HG03521 (cell line): ENCODE measurements around the gene STAG2.
"Not testable (repeated sequence)": the region's sequence is repeated elsewhere in the genome, so short reads cannot be mapped to it uniquely, and the experiment has no call there.

Source experiments
- ATAC-seq: cut with Tn5 transposase; IDR thresholded peaks from one replicate; pipeline ENCODE4 v1.9.1; 2021; ENCODE audit warnings: mild to moderate bottlenecking, moderate library complexity; ENCODE audit not compliant: unreplicated experiment

The STAG2 gene

DNA sequence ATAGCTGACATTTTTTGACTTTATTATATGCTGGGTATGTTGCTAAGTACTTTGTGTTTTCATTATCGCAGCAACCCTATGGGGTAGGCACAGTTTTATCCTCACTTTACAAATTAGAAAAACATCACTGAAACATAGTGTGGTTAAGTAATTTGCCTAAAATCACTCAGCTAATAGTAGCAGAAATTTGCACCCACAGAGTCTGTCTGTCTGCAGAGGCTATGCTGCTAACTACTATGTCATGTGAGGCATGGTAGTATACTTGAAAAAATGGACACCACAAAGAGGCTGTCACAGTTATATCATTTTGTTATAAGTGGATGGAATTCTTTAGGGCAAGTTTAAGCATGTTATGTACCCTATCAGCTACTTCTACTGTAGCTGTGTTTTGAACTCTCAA is 69.0 kb downstream of the STAG2 start:
- peak; percentile 54 for ATAC-seq

- ATAC-seq, result no peak
Measured at GRCh38 chrX:124033821-124034220, 72.3 kb downstream of the STAG2 start.

GRCh38 chrX:124035657-124036056 is 74.2 kb downstream of the STAG2 start:
- no peak for ATAC-seq

GRCh38 chrX:124042042-124042441 is 80.5 kb downstream of the STAG2 start:
- ATAC-seq, result no peak

- ATAC-seq, result no peak
Measured at GRCh38 chrX:124045109-124045508, 83.6 kb downstream of the STAG2 start.

DNA sequence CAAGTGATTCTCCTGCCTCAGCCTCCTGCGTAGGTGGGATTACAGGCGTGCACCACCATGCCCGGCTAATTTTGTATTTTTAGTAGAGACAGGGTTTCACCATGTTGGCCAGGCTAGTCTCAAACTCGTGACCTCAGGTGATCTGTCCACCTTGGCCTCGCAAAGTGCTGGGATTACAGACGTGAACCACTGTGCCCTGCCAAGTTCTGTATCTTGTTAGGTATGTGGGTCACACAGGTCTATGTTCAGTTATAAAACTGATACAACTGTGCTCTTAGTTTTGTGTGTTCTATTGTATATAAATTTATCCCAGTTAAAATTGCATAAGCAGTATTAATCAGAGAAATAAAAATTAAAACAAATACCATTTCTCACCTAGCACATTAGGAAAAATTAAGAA is 122.9 kb downstream of the STAG2 start:
- not testable (repeated sequence) for ATAC-seq

DNA sequence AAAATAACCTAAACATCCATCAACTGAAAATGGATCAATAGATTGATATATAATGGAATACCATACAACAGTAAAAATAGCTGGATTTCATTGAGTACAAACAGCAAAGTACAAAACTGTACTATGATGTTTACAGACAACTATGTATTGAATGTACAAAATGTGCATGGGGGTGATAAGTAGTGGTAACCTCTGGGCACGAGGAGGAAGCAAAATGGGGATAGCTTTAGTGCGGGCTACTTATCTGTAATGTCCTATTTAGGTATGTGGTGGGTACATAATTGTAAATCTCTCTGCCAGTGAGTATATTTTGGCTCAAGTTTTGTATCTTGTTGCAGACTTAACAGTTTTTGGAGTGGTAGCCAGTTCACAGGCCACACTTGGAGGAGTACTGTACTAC is 123.6 kb downstream of the STAG2 start:
- ATAC-seq, result no peak

DNA sequence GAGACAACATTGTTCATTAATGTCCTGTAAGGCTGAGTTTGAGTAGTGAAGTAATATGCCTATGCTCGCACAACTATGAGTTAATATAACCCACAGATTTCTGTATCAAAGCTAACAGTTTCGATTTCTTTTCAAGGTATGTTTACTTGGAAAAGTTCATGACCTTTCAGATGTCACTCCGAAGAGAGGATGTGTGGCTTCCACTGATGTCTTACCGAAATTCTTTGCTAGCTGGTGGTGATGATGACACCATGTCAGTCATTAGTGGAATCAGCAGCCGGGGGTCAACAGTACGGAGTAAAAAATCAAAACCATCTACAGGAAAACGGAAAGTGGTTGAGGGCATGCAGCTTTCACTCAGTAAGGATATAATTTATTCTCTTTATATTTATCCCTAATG is 124.9 kb downstream of the STAG2 start:
- no peak for ATAC-seq

GRCh38 chrX:124087000-124087746 is 125.7 kb downstream of the STAG2 start:
- ATAC-seq, result no peak

GRCh38 chrX:124093222-124093621 is 131.7 kb downstream of the STAG2 start:
- no peak for ATAC-seq

GRCh38 chrX:124097116-124097515 is 135.6 kb downstream of the STAG2 start:
- ATAC-seq, result no peak

DNA sequence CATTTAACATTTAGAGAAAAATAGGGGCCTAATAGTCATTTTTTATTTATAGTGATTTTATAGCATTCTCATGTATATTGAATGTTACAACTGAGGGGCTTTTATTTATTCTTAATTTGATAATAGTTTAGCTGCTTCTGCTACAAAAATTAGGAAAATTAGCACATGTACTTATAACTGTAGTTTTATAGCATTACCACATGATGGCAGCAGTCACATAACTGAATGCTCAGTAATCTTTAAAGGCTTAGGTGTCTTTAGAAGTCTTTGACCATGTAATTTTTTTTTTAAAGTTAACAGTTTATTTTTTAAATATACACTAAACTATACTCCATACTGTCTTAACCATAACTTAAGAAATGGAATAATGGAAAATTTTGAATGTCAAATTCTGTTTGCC is 136.6 kb downstream of the STAG2 start:
- no peak for ATAC-seq

DNA sequence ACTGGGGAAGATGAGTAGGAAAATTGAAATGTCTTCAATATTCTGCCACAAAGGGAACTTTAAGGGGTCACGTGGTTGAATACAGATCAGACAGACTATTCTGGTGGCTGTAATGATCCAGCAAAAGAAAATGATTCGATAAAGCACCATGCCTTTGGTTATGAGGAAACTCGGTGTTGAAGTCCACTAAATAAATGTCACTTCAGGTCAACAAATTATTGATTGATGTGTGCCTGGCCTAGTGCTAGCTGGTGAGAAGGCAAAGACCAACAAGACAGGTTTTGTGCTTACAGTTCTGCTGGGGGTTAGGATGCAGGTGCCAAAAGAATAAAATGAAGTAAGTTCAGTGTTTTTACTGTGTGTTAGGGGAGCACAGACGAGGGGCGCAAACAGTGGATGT is 142.5 kb downstream of the STAG2 start:
- ATAC-seq, result no peak

DNA sequence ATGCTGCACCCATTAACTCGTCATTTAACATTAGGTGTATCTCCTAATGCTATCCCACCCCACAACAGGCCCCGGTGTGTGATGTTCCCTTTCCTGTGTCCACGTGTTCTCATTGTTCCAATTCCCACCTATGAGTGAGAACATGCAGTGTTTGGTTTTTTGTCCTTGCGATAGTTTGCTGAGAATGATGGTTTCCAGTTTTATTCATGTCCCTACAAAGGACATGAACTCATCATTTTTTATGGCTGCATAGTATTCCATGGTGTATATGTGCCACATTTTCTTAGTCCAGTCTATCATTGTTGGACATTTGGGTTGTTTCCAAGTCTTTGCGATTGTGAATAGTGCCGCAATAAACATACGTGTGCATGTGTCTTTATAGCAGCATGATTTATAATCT is 143.0 kb downstream of the STAG2 start:
- not testable (repeated sequence) for ATAC-seq

DNA sequence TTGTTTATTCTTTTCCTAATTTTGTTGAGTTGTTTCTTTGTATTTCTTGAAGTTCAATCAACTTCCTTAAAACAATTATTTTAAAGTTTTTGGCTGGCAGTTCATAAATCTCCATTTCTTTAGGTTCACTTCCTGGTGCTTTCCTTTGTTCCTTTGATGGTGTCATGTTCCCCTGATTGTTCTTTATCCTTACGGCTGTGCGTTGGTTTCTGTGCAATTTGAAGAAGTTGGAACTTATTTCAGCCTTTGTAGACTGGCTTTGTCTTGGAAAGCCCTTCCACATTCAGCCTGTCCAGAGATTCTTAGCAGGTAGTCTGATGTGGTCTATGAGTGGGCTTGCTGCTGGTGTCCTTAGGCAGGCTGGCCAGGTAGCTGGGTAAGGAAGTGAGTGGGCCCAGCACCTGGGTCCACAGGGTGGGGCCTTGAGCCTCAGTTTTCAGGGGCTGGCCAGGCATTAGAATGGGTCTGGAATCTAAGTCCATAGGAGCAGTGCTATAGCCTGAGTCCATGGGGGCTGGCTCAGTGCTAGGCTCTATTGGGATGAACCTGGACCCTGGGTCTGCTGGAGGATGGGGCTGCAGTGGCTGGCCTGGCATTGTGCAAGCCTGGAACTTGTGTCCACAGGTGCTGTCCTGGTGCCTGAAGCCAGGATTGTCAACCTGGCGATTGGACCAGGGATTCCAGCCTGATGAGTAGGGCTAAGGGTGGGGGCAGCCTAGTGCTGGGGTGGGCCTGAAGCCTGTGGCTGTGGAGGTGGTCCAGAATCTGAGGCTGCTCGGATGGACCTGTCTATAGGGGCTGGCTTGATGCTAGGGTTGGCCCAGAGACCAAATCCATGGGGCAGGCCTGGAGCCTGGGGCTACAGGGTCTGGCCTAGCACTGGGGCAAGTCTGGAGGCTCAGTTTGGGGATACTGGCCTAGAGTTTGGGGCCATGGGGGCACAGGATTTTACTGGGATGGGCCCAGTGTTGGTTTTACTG is 152.4 kb downstream of the STAG2 start:
- ATAC-seq, result no peak

DNA sequence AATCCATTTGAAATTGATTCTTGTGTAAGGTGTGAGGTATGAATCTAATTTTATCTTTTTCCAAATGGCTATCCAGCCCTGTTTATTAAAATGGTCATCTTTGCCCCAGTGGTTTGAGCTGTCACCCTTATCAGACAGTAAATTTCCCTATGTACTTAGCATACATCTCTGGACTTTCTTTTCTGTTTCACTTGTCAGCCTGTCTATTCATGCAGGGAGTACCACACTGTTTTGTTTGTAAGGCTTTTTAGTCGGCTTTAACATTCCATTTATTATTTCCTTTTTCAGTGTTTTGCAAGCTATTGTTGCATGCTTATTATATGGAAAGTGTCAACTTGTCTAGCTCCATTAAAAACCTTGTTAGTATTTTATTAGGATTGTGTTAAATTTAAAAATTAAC is 155.8 kb downstream of the STAG2 start:
- no peak for ATAC-seq

DNA sequence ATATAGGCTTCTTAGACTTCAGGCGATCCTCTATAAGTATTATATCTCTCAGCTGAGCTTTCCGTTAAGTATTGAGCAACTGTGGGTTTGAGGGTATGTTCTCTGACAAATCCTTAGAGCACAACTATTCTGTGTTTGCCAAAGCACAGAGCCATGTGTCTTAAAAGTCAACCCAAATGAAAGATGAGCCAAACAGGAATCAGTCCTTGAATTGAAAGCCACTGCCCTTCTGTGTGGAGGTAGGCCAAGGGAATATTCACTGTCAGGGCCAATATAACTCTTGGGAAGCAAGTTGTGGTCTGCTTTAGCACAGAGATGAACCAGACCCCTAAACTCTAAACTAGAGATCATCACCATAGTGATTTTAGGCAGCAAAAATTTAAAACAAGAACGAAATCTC is 164.0 kb downstream of the STAG2 start:
- no peak for ATAC-seq

DNA sequence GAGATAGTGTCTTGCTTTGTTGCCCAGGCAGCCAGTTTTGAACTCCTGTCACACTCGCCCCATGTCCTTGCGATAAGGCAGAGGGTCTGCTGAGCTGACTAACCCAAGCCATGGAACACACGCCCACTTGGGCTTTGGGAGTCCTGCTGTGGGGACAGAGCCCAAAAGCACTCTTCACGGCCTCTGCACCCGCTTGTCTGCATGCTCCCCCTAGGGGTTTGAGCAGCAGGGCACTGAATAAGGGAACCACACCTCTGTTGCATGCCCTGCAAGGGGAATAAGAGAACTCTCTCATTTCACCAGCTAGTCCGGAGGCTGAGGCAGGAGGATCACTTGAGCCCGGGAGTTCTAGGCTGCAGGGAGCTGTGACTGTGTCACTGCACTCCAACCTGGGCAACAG is 166.0 kb downstream of the STAG2 start:
- no peak for ATAC-seq

DNA sequence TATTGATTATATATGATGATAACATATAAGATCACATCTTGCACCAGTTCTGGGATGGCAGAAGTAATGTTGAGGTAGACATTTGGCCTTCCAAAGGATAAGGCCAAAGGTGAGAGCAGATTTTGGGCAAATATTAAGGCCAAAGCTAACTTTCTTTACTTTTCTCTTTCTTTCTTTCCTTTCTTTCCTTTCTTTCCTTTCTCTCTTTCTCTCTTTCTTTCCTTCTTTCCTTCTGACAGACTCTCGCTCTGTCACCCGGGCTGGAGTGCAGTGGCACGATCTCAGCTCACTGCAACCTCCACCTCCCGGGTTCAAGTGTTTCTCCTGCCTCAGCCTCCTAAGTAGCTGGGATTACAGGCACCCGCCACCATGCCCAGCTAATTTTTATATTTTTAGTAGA is 170.9 kb downstream of the STAG2 start:
- ATAC-seq, result not testable (repeated sequence)

GRCh38 chrX:124145749-124146148 is 184.2 kb downstream of the STAG2 start:
- ATAC-seq, result no peak

- no peak for ATAC-seq
Measured at GRCh38 chrX:124151195-124151594, 189.7 kb downstream of the STAG2 start.
